Activated CD4-positive, alpha-beta T cell treated with anti-CD3 and anti-CD28 coated beads, Interleukin-2, amount 10 ng/mL, durations not matched to agents 24 days and 14 days (primary cell): ENCODE results near the gene ULBP3. TPM values are rescaled to one million over a fixed set of nuclear protein-coding genes. Genes with fewer than 3 reads are reported as not detected.
A peak's percentile ranks its signal among the peaks of the same experiment; 100 is the strongest.
"Not testable (repeated sequence)": the region's sequence is repeated elsewhere in the genome, so short reads cannot be mapped to it uniquely, and the experiment has no call there.

Source experiments
- DNase-seq: peaks from one replicate; pipeline ENCODE4 v3.0.0; 2022
- H3K27ac Mint-ChIP-seq: one replicate; pipeline ENCODE4 v1.8.0; 2022; ENCODE audit warnings: mild to moderate bottlenecking, mixed read lengths
- H3K27me3 Mint-ChIP-seq: one replicate; pipeline ENCODE4 v1.8.0; 2022; ENCODE audit warnings: mixed read lengths
- H3K36me3 Mint-ChIP-seq: one replicate; pipeline ENCODE4 v1.8.0; 2022; ENCODE audit warnings: low read depth, mild to moderate bottlenecking, mixed read lengths
- H3K4me1 Mint-ChIP-seq: one replicate; pipeline ENCODE4 v1.8.0; 2021; ENCODE audit warnings: mixed read lengths
- H3K4me3 Mint-ChIP-seq: one replicate; pipeline ENCODE4 v1.8.0; 2022; ENCODE audit warnings: mild to moderate bottlenecking, moderate library complexity, mixed read lengths
- H3K9me3 Mint-ChIP-seq: one replicate; pipeline ENCODE4 v1.8.0; 2021; ENCODE audit warnings: mixed read lengths
- intact Hi-C: fragments of 100-400 bp; cut with micrococcal nuclease; formaldehyde crosslinking; loops from one replicate; pipeline ENCODE4 v1.15.1; 2023
- total RNA-seq: library from RNA; stranded (reverse); gene quantifications from 2 replicates; pipeline ENCODE4 v1.2.3, GENCODE V29; 2022

Gene ULBP3
- total RNA-seq, 1 donor from 2014 or later, result 0.47 TPM

- DNase-seq, result peak; percentile 65
- peaks cover 19% of the 10 kb centered on the region for H3K4me1 Mint-ChIP-seq
- H3K27ac Mint-ChIP-seq, result no peak overlapping the region
- intact Hi-C loops, result no loop called here
- no peaks in the 10 kb centered on the region for H3K9me3 Mint-ChIP-seq
- H3K4me3 Mint-ChIP-seq, result peak overlapping the region; percentile 84
- peaks cover 25% of the 10 kb centered on the region for H3K27me3 Mint-ChIP-seq
- peaks cover 2% of the 10 kb centered on the region for H3K36me3 Mint-ChIP-seq
Measured at GRCh38 chr6:150068151-150068550, 770 bp downstream of the ULBP3 start.

- DNase-seq, result no peak
- intact Hi-C loops, result no loop called here
- Mint-ChIP-seq H3K4me1 (peaks cover 10% of the 10 kb centered on the region), H3K4me3 (no peak overlapping the region), H3K9me3 (no peaks in the 10 kb centered on the region), H3K27ac (no peak overlapping the region), H3K36me3 (no peaks in the 10 kb centered on the region), H3K27me3 (peaks cover 22% of the 10 kb centered on the region)
Measured at GRCh38 chr6:150065083-150065482, 3.8 kb downstream of the ULBP3 start.

DNA sequence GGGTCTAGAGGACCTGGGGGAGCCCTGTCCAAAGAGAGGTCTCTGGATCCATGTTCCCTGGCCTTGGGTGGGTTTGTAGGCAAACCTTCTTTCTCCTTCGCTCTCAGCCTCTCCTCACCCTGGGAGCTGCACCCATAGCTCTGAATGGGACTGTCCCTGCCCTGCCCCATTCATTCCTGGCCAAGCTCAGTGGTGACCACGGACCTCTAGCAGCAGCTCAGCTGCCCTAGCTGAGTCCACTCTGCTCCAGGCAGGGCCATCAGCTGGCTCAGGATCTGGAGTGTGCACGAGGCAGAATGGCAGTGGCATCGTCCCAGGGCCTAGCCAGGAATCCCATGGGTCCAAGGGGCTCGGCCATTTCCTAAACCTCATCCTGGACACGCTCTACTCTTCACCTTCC is 5.3 kb downstream of the ULBP3 start:
- Mint-ChIP-seq H3K9me3 (no peaks in the 10 kb centered on the region), H3K27ac (no peak overlapping the region), H3K27me3 (peaks cover 21% of the 10 kb centered on the region), H3K4me3 (no peak overlapping the region), H3K36me3 (no peaks in the 10 kb centered on the region), H3K4me1 (peaks cover 12% of the 10 kb centered on the region)
- intact Hi-C loops, result no loop called here
- no peak for DNase-seq

GRCh38 chr6:150059973-150060372 is 8.9 kb downstream of the ULBP3 start:
- intact Hi-C loops, H3K36me3 Mint-ChIP-seq, H3K4me3 Mint-ChIP-seq, H3K4me1 Mint-ChIP-seq, H3K27ac Mint-ChIP-seq, H3K9me3 Mint-ChIP-seq: not testable (repeated sequence)
- H3K27me3 Mint-ChIP-seq, result peaks cover 20% of the 10 kb centered on the region
- DNase-seq, result peak; percentile 64

GRCh38 chr6:150058986-150059385 is 9.9 kb downstream of the ULBP3 start:
- H3K27ac Mint-ChIP-seq, result no peak overlapping the region
- no peaks in the 10 kb centered on the region for H3K9me3 Mint-ChIP-seq
- no peak for DNase-seq
- H3K4me3 Mint-ChIP-seq, result no peak overlapping the region
- peaks cover 8% of the 10 kb centered on the region for H3K4me1 Mint-ChIP-seq
- H3K27me3 Mint-ChIP-seq, result peaks cover 29% of the 10 kb centered on the region
- intact Hi-C loops, result no loop called here
- no peaks in the 10 kb centered on the region for H3K36me3 Mint-ChIP-seq

GRCh38 chr6:150058231-150058792 is 10.6 kb downstream of the ULBP3 start:
- no peak overlapping the region for H3K4me3 Mint-ChIP-seq
- peaks cover 33% of the 10 kb centered on the region for H3K27me3 Mint-ChIP-seq
- H3K4me1 Mint-ChIP-seq, result peaks cover 8% of the 10 kb centered on the region
- DNase-seq, result no peak
- no peaks in the 10 kb centered on the region for H3K36me3 Mint-ChIP-seq
- intact Hi-C loops, result no loop called here
- H3K9me3 Mint-ChIP-seq, result no peaks in the 10 kb centered on the region
- no peak overlapping the region for H3K27ac Mint-ChIP-seq

DNA sequence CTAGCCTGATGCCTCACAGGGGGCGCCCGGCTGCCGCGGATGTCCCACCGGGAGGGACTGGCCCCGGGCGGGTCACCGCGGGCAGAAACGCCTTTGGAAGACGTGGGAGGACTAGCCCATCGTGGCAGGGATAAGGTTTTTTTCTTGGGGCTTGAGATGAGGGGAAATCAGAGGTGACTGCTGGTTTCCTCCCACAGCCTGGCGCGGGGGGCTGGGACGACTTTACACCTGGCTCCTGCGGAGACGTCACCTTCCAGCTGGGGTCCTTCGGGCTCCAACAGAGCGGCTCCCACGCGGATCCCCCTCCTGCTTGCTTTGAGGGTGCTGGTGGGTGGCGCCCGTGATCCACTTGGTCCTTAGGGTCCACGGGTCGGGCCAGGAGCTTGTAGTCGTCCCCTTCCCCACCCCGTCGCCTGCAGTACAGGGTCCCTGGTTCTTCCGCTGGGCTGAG is 11.4 kb downstream of the ULBP3 start:
- Mint-ChIP-seq H3K27ac (no peak overlapping the region), H3K27me3 (peaks cover 38% of the 10 kb centered on the region), H3K4me1 (peaks cover 8% of the 10 kb centered on the region), H3K36me3 (no peaks in the 10 kb centered on the region), H3K4me3 (no peak overlapping the region), H3K9me3 (no peaks in the 10 kb centered on the region)
- intact Hi-C loops, result no loop called here
- no peak for DNase-seq

- Mint-ChIP-seq H3K27ac (no peak overlapping the region), H3K27me3 (peaks cover 42% of the 10 kb centered on the region)
Measured at GRCh38 chr6:150056916-150057315, 12.0 kb downstream of the ULBP3 start.

DNA sequence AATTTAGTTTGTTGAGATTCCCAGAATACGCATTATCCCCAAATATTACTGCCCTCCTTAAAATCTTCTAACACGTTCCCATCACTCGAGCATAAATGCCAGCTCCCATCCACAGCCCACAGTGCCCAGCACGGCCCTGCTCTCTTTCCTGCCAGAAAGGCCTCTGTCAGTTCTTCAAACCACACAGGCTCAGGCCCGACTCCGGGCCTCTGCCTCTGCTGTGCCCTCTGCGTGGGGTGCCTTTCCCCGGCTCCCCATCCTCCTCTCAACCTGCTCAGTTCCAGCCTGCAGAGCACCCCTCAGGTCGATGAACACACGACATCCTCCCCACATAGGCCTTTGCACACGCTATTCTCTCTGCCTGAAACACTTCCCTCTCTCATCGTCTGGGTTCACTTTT is 12.8 kb downstream of the ULBP3 start:
- H3K4me3 Mint-ChIP-seq, result no peak overlapping the region
- intact Hi-C loops, result no loop called here
- H3K27ac Mint-ChIP-seq, result no peak overlapping the region
- peaks cover 8% of the 10 kb centered on the region for H3K4me1 Mint-ChIP-seq
- no peaks in the 10 kb centered on the region for H3K9me3 Mint-ChIP-seq
- H3K27me3 Mint-ChIP-seq, result peaks cover 40% of the 10 kb centered on the region
- no peaks in the 10 kb centered on the region for H3K36me3 Mint-ChIP-seq
- no peak for DNase-seq

More at GRCh38 chr6:150056916-150057315, 12.0 kb downstream of the ULBP3 start:
- intact Hi-C loops, result no loop called here
- Mint-ChIP-seq H3K9me3 (no peaks in the 10 kb centered on the region), H3K36me3 (no peaks in the 10 kb centered on the region), H3K4me3 (no peak overlapping the region), H3K4me1 (peaks cover 8% of the 10 kb centered on the region)
- DNase-seq, result no peak

DNA sequence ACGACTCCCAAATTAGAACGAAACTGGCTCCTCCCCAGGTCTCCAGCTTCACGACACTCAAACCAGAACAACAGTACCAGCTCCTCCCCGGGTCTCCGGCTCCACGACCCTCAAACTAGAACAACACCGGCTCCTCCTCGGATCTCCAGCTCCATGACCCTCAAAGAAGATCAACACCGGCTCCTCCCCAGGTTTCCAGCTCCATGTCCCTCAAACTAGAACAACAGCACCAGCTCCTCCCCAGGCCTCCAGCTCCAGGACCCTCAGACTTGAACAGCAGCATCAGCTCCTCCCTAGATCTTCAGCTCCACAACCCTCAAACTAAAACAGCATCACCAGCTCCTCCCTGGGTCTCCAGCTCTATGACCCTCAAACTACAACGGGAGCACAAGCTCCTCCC is 13.8 kb downstream of the ULBP3 start:
- H3K27ac Mint-ChIP-seq, result no peak overlapping the region
- H3K27me3 Mint-ChIP-seq, result peaks cover 45% of the 10 kb centered on the region
- no peaks in the 10 kb centered on the region for H3K36me3 Mint-ChIP-seq
- no peaks in the 10 kb centered on the region for H3K9me3 Mint-ChIP-seq
- peaks cover 4% of the 10 kb centered on the region for H3K4me1 Mint-ChIP-seq
- no peak overlapping the region for H3K4me3 Mint-ChIP-seq
- intact Hi-C loops, result no loop called here
- no peak for DNase-seq

- H3K4me1 Mint-ChIP-seq, result no peaks in the 10 kb centered on the region
- H3K9me3 Mint-ChIP-seq, result no peaks in the 10 kb centered on the region
- H3K27ac Mint-ChIP-seq, result no peak overlapping the region
- DNase-seq, result no peak
- no peak overlapping the region for H3K4me3 Mint-ChIP-seq
- intact Hi-C loops, result no loop called here
- H3K27me3 Mint-ChIP-seq, result peaks cover 42% of the 10 kb centered on the region
- H3K36me3 Mint-ChIP-seq, result no peaks in the 10 kb centered on the region
Measured at GRCh38 chr6:150053450-150053849, 15.5 kb downstream of the ULBP3 start.

DNA sequence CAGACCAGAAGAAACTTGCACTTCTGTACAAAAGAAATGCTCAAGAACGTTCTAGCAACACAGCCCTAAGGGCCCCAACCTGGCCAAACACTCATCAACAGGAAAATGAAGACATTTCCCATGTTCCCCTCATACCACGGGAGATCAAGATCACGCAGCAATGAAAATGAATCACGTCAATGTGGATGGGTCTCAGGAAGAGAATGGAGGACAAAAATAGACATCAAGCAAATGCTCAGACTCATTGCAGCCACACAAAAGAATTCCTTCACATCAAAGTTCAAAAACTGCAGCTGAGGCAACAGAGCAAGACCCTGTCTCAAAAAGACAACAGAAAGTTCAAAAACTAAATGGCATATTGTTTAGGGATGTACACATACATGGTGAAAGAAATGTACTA is 18.1 kb downstream of the ULBP3 start:
- Mint-ChIP-seq H3K27me3 (peaks cover 50% of the 10 kb centered on the region), H3K36me3 (no peaks in the 10 kb centered on the region), H3K4me1 (no peaks in the 10 kb centered on the region), H3K27ac (no peak overlapping the region), H3K4me3 (no peak overlapping the region), H3K9me3 (no peaks in the 10 kb centered on the region)
- DNase-seq, result no peak
- intact Hi-C loops, result no loop called here

GRCh38 chr6:150048099-150048498 is 20.8 kb downstream of the ULBP3 start:
- H3K4me3 Mint-ChIP-seq, result no peak overlapping the region
- H3K36me3 Mint-ChIP-seq, result no peaks in the 10 kb centered on the region
- no peaks in the 10 kb centered on the region for H3K4me1 Mint-ChIP-seq
- H3K27ac Mint-ChIP-seq, result no peak overlapping the region
- H3K27me3 Mint-ChIP-seq, result peaks cover 37% of the 10 kb centered on the region
- no peaks in the 10 kb centered on the region for H3K9me3 Mint-ChIP-seq
- no peak for DNase-seq
- intact Hi-C loops, result no loop called here

- Mint-ChIP-seq H3K4me1 (no peaks in the 10 kb centered on the region), H3K9me3 (no peaks in the 10 kb centered on the region), H3K36me3 (no peaks in the 10 kb centered on the region), H3K27ac (no peak overlapping the region), H3K27me3 (peaks cover 30% of the 10 kb centered on the region), H3K4me3 (no peak overlapping the region)
- no peak for DNase-seq
- intact Hi-C loops, result no loop called here
Measured at GRCh38 chr6:150046943-150047342, 22.0 kb downstream of the ULBP3 start.

- DNase-seq, result no peak
- H3K9me3 Mint-ChIP-seq, result no peaks in the 10 kb centered on the region
- no peaks in the 10 kb centered on the region for H3K4me1 Mint-ChIP-seq
- H3K36me3 Mint-ChIP-seq, result no peaks in the 10 kb centered on the region
- no peak overlapping the region for H3K27ac Mint-ChIP-seq
- intact Hi-C loops, result no loop called here
- peaks cover 40% of the 10 kb centered on the region for H3K27me3 Mint-ChIP-seq
- no peak overlapping the region for H3K4me3 Mint-ChIP-seq
Measured at GRCh38 chr6:150044621-150045145, 24.2 kb downstream of the ULBP3 start.
